NCI-H1436 treated with DMSO at 0.1 percent for 48 hours (cell line): ENCODE measurements around the gene CRISPLD2.

ENCODE experiments used
- DNase-seq: peaks from one replicate; lab custom pipeline; 2025; lab: John Stamatoyannopoulos, UW

The CRISPLD2 gene

DNA sequence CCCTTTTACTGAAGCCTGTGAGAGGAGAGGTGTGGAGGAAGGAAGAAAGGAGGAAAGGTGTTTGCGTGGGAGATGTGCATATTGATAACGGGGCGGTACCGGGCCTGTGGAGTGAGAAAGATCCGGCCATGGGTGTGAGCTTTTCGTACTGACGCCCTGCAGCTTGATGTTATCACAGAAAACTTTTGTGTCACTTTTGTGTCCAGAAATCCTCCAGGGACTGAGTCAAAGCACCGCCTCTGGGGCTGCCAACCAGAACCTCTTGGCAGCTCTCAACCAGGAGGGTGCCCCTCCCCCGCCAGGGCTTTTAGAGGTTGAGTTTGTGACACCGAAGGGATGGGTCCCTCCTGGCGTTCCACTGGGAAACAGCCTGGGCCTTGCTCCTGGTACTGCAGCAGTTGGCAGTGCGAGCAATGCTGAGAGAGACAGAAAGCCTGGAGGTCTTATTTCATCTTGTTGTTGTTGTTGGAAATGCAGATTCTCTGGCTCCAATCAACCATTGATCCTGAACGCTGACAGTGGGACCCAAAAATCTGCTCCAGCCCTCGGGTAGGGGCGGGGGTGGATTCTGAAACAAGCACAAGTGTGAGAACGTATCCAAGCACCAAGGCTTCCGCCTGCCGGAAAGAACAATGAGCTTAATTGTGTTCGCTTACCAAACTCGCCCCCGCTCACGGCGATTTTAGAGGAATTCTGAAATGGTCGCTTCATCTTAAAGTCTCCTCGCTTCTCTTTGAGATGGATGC is 65.0 kb downstream of the CRISPLD2 start:
- DNase-seq: no peak

DNA sequence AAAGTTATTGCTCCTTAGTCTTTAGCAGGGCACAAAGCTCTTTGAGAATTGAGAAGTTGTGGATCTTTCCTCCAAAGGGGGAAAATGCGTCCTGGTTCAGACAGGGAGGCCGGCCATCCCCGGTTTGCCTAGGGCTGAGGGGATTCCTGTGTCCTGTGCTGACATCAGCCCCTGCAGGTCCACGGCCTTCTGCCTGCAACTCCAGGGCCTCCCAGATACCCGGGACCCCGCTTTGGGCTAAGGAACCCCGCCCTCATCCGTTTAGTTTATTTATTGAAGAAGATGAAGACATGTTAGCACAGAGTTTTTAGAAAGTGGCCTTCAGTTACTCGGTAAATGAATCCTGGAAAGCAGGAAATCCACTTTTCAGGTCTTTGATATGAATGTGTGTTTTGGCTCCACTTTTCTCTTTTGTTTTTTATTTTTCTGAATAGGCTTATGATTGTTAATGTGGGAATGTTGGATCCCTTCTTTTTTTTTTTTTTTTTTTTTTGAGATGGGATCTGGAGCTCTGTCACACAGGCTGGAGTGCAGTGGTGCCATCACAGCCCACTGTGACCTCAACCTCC is 65.6 kb downstream of the CRISPLD2 start:
- DNase-seq: no peak

GRCh38 chr16:84886497-84887090 is 66.8 kb downstream of the CRISPLD2 start:
- no peak for DNase-seq

GRCh38 chr16:84887207-84887606 is 67.4 kb downstream of the CRISPLD2 start:
- no peak for DNase-seq

DNA sequence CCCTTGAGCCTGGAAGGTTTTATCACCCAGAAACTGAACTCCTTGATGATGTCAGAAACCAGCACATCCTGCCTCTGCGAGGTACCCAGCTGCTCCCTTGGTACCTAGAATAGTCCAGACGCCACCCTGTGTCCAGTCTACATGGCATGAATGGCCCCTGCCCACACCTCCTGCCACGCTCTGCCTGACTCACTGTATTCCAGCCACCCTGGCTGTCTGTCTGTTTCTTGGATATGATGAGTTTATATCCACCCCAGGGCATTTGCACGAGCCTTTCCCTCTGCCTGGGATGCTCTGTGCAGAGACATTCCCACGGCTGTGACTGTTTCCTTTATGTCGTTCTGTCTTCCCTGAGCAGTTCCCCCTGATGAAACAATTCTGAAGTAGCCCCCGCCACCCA is 68.7 kb downstream of the CRISPLD2 start:
- no peak for DNase-seq

- DNase-seq: no peak
Observed at GRCh38 chr16:84889066-84889465, 69.3 kb downstream of the CRISPLD2 start.

DNA sequence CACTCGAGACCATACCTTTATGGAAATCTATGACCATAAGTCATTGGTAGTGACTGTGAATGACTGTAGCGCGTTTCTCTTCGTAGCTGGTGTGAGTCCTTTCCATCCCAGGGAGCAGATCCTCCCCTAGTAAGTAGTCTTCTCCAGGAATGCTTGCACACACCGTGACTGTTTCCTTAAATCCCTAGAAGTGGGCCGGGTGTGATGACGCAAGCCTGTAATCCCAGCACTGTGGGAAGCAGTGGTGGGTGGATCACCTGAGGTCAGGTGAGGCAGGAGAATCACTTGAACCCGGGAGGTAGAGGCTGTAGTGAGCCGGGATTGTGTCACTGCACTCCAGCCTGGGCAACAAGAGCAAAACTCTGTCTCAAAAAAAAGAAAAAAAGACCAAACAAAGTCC is 70.6 kb downstream of the CRISPLD2 start:
- no peak for DNase-seq

- DNase-seq: no peak
Observed at GRCh38 chr16:84891149-84891795, 71.5 kb downstream of the CRISPLD2 start.

DNA sequence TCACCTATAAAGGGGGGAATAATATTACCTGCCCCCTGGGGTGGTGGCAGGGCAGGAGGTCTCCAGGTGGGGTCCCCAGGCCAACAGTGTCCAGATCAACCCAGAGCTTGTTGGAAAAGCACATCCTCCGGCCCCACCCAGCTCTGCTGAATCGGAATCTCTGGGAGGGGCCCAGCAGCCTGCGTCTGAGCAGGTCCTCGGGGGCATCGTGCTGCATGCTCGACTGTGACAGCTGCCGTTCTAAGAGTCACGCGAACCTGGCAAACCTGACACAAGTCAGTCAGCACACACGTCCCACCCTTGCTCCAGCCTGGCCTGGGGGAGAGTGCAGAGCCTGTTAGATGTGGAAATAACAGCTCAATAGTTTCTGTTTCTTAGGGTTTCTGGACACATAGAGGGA is 72.3 kb downstream of the CRISPLD2 start:
- DNase-seq: no peak

DNA sequence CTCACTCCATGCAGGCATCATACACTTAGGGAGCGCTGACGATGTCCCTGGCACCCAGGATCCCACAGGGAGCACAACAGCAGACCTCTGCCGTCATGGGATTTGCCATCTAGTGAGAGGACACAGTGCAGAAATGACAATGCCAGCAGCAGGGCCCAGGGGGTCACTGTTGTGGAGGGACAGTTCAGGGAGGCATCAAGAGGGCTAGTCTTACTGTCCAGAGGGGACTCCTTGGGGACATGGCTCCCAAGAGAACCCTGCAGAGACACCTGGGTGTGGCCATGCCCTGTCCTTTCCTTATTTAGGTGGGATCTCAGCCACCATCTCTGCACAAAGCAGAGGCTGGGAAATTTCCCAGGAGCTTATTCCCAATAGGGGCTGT is 73.7 kb downstream of the CRISPLD2 start:
- DNase-seq: no peak

DNA sequence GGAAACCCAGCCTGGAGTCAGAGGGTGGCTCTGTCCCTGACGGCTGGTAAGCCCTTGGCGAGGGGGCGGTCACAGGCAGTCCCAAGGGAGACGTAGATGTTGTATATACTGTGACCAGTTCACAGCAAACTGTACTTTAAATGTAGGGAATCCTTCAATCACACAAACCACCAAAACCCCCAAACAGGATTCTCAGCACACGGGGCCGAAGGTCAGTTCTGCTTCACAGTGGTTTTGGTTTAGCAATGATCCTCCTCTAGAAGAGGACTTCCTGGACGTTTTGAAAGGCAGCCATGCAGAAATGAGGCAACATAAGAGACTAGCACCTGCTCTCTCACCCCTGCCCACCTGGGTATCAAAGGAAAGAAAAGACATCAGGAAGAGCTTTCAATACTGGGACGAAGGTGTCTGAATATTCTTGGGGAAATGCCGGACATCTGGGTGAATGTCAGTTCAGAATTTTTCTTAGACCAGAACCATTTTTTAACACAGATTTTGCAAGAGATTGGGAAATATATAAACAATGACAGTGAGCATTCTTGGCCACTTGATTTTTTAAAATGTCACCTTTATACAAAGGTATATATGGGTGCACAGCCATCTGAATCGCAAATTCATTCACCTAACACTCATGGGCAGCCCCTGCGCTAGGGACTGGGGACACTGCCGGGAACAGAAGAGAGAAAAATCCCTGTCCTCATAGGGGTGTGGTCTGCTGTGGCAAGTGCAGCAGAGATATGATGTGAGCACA is 74.2 kb downstream of the CRISPLD2 start:
- DNase-seq: no peak

- DNase-seq: no peak
Observed at GRCh38 chr16:84895016-84895415, 75.2 kb downstream of the CRISPLD2 start.

DNA sequence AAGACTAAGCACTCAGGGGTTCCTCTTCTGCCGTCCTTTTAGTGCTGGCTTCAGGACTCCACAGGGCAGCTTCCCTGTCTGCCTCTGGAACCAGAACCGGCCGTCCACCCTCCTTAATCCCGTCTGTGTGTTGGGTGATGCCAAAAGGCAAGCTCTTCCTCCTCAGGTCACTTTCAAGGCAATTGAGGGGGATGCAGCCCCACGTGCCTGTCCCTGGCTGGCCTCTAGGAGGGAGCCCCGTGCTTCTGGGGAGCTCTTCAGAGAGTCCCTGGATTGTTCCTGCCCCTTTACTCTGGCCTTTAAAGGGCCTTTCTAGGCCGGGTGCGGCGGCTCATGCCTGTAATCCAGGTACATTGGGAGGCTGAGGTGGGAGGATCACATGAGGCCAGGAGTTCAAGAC is 77.1 kb downstream of the CRISPLD2 start:
- DNase-seq: no peak

DNA sequence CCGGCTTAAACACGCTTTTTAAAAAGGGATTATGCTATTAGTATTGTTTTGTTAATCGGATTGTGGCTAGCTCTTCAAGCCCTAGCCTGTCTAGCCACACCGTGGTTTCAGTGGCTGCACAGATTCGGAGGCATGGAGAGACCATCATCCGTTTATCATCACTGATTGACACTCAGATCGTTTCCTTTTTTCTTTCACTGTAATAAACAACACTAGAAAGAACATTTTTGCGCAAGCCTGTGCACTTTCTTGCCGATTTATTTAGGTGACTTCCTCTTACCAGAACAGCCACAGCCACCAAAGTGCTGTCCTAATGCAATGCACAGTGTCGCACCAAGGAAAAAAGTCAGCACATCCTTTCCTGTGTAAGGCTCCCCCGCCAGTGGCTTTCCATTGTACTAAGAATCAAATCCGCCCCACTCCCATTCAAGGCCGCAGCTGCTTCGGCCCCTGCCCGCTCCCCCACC is 78.2 kb downstream of the CRISPLD2 start:
- no peak for DNase-seq

- no peak for DNase-seq
Observed at GRCh38 chr16:84898447-84898846, 78.7 kb downstream of the CRISPLD2 start.

DNA sequence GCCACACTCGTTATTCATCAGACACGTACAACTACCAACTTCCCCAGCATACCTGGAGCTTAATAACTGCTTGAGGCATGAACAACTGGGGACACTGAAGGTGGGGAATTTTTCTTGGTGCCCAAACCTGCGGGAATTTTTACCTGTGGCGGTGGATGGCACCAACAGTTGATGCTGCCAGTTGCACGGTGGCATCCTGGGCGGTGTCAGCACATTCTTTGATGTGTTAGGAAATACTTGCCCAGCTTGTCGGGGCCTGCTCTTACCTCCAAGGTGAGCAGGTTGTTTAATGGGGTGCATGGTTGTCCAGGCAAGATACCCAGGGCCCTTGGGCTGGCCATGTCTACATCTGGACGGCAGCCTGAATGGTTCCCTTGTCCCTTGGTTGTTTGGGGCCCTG is 79.6 kb downstream of the CRISPLD2 start:
- DNase-seq: no peak

- DNase-seq: no peak
Observed at GRCh38 chr16:84905965-84906460, 86.2 kb downstream of the CRISPLD2 start.

DNA sequence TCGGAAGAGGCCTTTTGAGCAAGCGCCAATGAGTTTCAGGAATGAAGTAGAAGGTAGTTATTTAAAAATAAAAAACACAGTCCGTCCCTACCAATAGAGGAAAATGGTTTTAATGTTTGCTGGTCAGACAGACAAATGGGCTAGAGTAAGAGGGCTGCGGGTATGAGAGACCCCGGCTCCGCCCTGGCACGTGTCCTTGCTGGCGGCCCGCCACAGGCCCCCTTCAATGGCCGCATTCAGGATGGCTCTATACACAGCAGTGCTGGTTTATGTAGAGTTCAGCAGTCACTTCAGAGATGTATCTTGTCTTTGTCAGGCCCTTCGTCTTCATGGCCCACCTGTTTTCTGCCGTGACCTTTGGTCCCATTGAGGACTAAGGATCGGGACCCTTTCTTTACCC is 87.3 kb downstream of the CRISPLD2 start:
- no peak for DNase-seq

DNA sequence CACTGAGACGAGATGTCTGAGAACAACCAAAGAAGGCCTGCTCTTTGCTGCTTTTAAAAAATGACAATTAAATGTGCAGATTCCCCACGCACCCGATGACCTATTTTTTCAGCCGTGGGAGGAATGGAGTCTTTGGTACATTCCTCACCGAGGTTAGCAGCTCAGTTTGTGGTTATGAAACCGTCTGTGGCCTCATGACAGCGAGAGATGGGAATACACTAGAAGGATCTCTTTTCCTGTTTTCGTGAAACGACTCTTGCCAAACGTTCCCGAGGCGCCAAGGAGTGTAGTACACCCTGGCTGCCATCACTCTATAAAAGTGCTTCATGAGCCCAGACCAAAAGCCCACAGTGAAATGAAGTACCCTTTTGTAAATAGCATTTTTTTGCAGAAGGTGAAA is 87.8 kb downstream of the CRISPLD2 start:
- no peak for DNase-seq

GRCh38 chr16:84909476-84910085 is 89.8 kb downstream of the CRISPLD2 start:
- DNase-seq: no peak

DNA sequence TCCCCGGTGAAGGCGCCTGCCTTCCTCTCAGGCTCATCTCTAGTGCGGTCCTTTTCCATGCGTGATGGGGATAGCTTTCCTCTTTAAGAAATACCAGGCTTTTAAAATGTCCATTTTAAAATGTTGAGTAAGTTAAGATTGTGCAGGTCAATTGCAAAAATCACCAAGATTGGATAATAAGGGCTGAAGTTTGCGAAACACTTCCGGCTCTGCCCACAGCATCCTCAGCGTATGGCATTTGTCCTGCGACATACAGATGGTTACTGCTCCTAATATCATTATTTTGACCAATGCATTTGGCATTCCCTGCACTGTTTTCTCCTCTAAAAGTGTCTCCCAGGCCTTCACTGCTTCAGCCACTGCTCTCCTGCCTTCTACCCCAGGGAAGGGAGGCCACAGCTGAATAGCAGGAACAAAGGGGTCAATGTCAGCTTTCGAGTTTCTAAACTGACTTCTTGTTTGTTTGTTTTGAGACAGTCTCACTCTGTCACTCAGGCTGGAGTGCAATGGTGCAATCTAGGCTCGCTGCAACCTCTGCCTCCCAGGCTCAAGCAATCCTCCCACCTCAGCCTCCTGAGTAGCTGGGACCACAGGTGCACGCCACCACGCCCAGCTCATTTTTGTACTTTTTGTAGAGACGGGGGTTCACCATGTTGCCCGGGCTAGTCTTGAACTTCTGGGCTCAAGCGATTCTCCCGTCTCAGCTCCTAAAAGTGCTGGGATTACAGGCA is 91.9 kb downstream of the CRISPLD2 start:
- no peak for DNase-seq
